MM.1S (cell line): Measurements from ENCODE around the gene CCDC74A.
"Not testable (repeated sequence)": the region's sequence is repeated elsewhere in the genome, so short reads cannot be mapped to it uniquely, and the experiment has no call there.

ENCODE experiments used
- DNase-seq: peaks from one replicate; pipeline ENCODE4 v3.0.0-alpha.2; 2015
- H2AFZ ChIP-seq: fragments of 300-600 bp; sonication (generic); 2 replicates; pipeline ENCODE4 v1.6.0; 2016; ENCODE audit warnings: antibody characterized with exemption, low read length
- H3F3A ChIP-seq: fragments of 300-600 bp; sonication (generic); 2 replicates; pipeline ENCODE4 v1.6.1; 2016; ENCODE audit warnings: mild to moderate bottlenecking, antibody characterized with exemption, low read length, moderate library complexity, mixed read lengths; ENCODE audit not compliant: insufficient read depth
- H3K27ac ChIP-seq: fragments of 300-600 bp; sonication (generic); 2 replicates; pipeline ENCODE4 v1.5.1; 2016; ENCODE audit warnings: mild to moderate bottlenecking, low read length
- H3K27me3 ChIP-seq: fragments of 300-600 bp; sonication (generic); replicated peaks from 2 replicates; pipeline ENCODE4 v1.6.0; 2016; ENCODE audit warnings: low read length; ENCODE audit not compliant: insufficient read depth
- H3K36me3 ChIP-seq: fragments of 300-600 bp; sonication (generic); replicated peaks from 2 replicates; pipeline ENCODE4 v1.6.1; 2016; ENCODE audit warnings: mild to moderate bottlenecking, low read length, mixed read lengths; ENCODE audit not compliant: insufficient read depth
- H3K4me1 ChIP-seq: fragments of 300-600 bp; sonication (generic); 2 replicates; pipeline ENCODE4 v1.6.1; 2016; ENCODE audit warnings: low read length, mixed read lengths
- H3K4me2 ChIP-seq: fragments of 300-600 bp; sonication (generic); 2 replicates; pipeline ENCODE4 v1.6.0; 2016; ENCODE audit warnings: low read depth, low read length
- H3K4me3 ChIP-seq: fragments of 300-600 bp; sonication (generic); 2 replicates; pipeline ENCODE4 v1.5.1; 2016; ENCODE audit warnings: low read length, mixed read lengths
- H3K79me2 ChIP-seq: fragments of 300-600 bp; sonication (generic); 2 replicates; pipeline ENCODE4 v1.6.1; 2016; ENCODE audit warnings: mixed run types, low read length, mixed read lengths
- H3K9ac ChIP-seq: fragments of 300-600 bp; sonication (generic); 2 replicates; pipeline ENCODE4 v1.6.1; 2016; ENCODE audit warnings: low read length, mixed read lengths
- H3K9me2 ChIP-seq: fragments of 300-600 bp; sonication (generic); replicated peaks from 2 replicates; pipeline ENCODE4 v1.6.1; 2016; ENCODE audit warnings: mild to moderate bottlenecking, low read length, mixed read lengths; ENCODE audit not compliant: insufficient read depth
- H3K9me3 ChIP-seq: fragments of 300-600 bp; sonication (generic); replicated peaks from 2 replicates; pipeline ENCODE4 v1.6.1; 2016; ENCODE audit warnings: mild to moderate bottlenecking, low read length, mixed read lengths; ENCODE audit not compliant: insufficient read depth
- H4K20me1 ChIP-seq: fragments of 300-600 bp; sonication (generic); 2 replicates; pipeline ENCODE4 v1.6.1; 2016; ENCODE audit warnings: mild to moderate bottlenecking, low read length, moderate library complexity, mixed read lengths; ENCODE audit not compliant: insufficient read depth
- CTCF ChIP-seq: fragments of 300-600 bp; sonication (generic); IDR thresholded peaks from 2 replicates; pipeline ENCODE4 v1.5.1; 2016; ENCODE audit warnings: antibody characterized with exemption, low read length, mixed read lengths
- EZH2 ChIP-seq: fragments of 300-600 bp; sonication (generic); optimal IDR thresholded peaks from 2 replicates; pipeline ENCODE3; 2017; ENCODE audit warnings: low read depth, mild to moderate bottlenecking, antibody characterized with exemption, low read length, mixed read lengths
- EZH2phosphoT487 ChIP-seq: fragments of 300-600 bp; sonication (generic); IDR thresholded peaks from 2 replicates; pipeline ENCODE4 v1.6.1; 2018; ENCODE audit warnings: antibody characterized with exemption, low read length

CCDC74A gene

DNA sequence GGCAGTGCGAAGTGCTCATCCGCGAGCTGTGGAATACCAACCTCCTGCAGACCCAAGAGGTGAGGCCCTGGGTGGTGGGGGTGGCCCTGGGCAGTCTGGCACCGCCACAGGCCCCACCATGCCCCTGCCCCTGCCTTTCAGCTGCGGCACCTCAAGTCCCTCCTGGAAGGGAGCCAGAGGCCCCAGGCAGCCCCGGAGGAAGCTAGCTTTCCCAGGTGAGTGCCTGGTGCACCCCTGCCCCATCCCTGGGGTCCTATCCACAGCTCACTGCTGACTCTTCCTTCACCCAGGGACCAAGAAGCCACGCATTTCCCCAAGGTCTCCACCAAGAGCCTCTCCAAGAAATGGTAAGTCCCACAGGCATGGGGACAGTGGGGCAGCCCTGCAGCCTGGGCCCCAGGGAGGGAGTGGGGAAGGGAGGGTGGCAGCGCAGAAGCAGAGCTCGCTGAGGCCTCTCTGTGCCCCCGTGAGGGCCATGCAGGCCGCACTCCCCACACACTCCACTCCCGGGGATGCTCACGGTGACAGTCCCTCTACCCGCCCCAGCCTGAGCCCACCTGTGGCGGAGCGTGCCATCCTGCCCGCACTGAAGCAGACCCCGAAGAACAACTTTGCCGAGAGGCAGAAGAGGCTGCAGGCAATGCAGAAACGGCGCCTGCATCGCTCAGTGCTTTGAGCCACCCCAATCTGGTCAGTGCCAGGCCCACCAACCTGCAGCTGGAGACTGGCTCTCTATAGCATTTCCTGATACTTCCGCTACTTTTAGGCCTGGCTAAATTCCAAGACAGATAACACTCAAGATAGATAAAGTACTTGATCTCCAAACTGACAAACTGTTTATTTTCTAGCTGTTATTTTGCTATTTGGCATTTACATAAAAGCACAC, 5.3 kb downstream of the CCDC74A start:
- not testable (repeated sequence) for H3K9me3 ChIP-seq, H3K27me3 ChIP-seq, H2AFZ ChIP-seq, H4K20me1 ChIP-seq, H3K27ac ChIP-seq, H3K4me3 ChIP-seq, H3K79me2 ChIP-seq, H3K9ac ChIP-seq, DNase-seq, H3F3A ChIP-seq, H3K4me2 ChIP-seq, H3K9me2 ChIP-seq, H3K36me3 ChIP-seq
- peaks cover 12% of the 10 kb centered on the region for H3K4me1 ChIP-seq

GRCh38 chr2:131533609-131534316, 6.1 kb downstream of the CCDC74A start:
- not testable (repeated sequence) for H3K4me3 ChIP-seq, H4K20me1 ChIP-seq, DNase-seq, H3K4me2 ChIP-seq, H3K36me3 ChIP-seq, H3K9me2 ChIP-seq, H3K9me3 ChIP-seq, H3K27ac ChIP-seq, H3K9ac ChIP-seq, H2AFZ ChIP-seq, H3F3A ChIP-seq, H3K27me3 ChIP-seq, H3K79me2 ChIP-seq
- peaks cover 12% of the 10 kb centered on the region for H3K4me1 ChIP-seq

DNA sequence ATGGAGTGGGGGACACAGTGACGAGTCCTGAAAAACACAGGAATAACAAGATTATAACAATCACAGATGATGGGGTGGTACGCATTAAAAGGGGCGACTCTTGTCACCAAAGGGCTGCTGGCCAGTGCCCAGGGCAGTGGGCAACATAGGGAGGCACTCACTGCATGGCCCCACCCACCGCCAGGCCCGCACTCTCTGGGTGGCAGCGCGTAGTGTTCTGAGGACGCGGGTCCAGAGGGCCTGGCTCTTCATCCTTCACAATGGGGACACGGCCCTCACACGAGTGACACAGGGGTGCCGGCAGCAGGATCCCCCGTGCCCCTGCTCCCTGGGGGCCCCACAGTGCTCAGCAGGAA, 6.6 kb downstream of the CCDC74A start:
- not testable (repeated sequence) for DNase-seq, H3K9me2 ChIP-seq, H3K27me3 ChIP-seq, H2AFZ ChIP-seq, H3K9me3 ChIP-seq, H3K36me3 ChIP-seq, H3K4me2 ChIP-seq, H3K9ac ChIP-seq, H3K79me2 ChIP-seq, H3K4me3 ChIP-seq, H3K27ac ChIP-seq, H3K4me1 ChIP-seq, H3F3A ChIP-seq, H4K20me1 ChIP-seq

GRCh38 chr2:131534965-131535364, 7.3 kb downstream of the CCDC74A start:
- H3K4me1 ChIP-seq, H3K79me2 ChIP-seq, H3K36me3 ChIP-seq, H3K27me3 ChIP-seq, H4K20me1 ChIP-seq, H3K4me2 ChIP-seq, H3K9me3 ChIP-seq, DNase-seq, H2AFZ ChIP-seq, H3K4me3 ChIP-seq, H3K9me2 ChIP-seq, H3F3A ChIP-seq, H3K9ac ChIP-seq, H3K27ac ChIP-seq: not testable (repeated sequence)

DNA sequence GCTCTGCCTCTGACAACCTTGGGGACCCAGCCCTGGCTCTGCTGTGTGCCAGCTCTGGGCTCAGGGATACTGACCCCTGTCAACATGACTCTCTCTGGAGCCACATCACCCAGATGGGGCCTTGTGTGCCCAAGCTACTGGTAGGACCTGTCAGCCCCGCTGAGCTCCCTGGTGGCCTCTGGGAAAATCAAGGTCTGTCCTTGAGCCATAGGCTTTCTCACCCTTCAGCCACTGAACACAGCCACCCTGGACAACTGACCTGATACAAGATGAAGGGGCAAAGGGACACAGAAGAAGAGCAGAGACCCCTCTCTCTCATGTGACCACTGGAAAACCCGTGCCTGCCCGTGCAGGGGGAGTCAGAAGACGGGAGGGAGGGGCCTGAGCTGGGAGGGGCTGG, 7.8 kb downstream of the CCDC74A start:
- Histone ChIP-seq H3K27me3 (no peaks in the 10 kb centered on the region), H3K9me3 (no peaks in the 10 kb centered on the region), H3K36me3 (no peaks in the 10 kb centered on the region), H3F3A (no peaks in the 10 kb centered on the region), H3K4me1 (no peaks in the 10 kb centered on the region), H4K20me1 (no peaks in the 10 kb centered on the region), H3K27ac (no peak overlapping the region), H3K4me2 (no peak overlapping the region), H3K4me3 (no peak overlapping the region), H2AFZ (no peak overlapping the region), H3K79me2 (no peaks in the 10 kb centered on the region), H3K9ac (no peak overlapping the region), H3K9me2 (no peaks in the 10 kb centered on the region)
- no peak for DNase-seq
- TF ChIP-seq EZH2 (no peak), EZH2phosphoT487 (no peak), CTCF (no peak)

- H2AFZ ChIP-seq, H3K79me2 ChIP-seq, H3K4me1 ChIP-seq, H3K27ac ChIP-seq, H3K4me2 ChIP-seq, H3K4me3 ChIP-seq, H3K27me3 ChIP-seq, H4K20me1 ChIP-seq, DNase-seq, H3F3A ChIP-seq, H3K9ac ChIP-seq, H3K9me2 ChIP-seq, H3K9me3 ChIP-seq, H3K36me3 ChIP-seq: not testable (repeated sequence)
Measured at GRCh38 chr2:131535951-131536826, 8.5 kb downstream of the CCDC74A start.
